Hepatocyte (in vitro differentiated cells): ENCODE measurements around the gene COL7A1. TPM values are rescaled to one million over a fixed set of nuclear protein-coding genes. Genes with fewer than 3 reads are reported as not detected.

Experiments used
- DNase-seq: peaks from one replicate; pipeline ENCODE4 v3.0.0-alpha.2; 2016; ENCODE audit warnings: low spot score
- H2AFZ ChIP-seq: fragments of 200-600 bp; sonication (generic); 2 replicates; pipeline ENCODE4 v1.6.0; 2016; ENCODE audit warnings: antibody characterized with exemption, mild to moderate bottlenecking
- H3K27ac ChIP-seq: fragments of 200-600 bp; sonication (generic); 2 replicates; pipeline ENCODE4 v1.5.1; 2016; ENCODE audit warnings: mild to moderate bottlenecking
- H3K27me3 ChIP-seq: fragments of 200-600 bp; sonication (generic); 2 replicates; pipeline ENCODE4 v1.6.1; 2016
- H3K36me3 ChIP-seq: fragments of 200-600 bp; sonication (generic); replicated peaks from 2 replicates; pipeline ENCODE4 v1.5.1; 2016; ENCODE audit warnings: low read depth; ENCODE audit not compliant: insufficient read depth
- H3K4me1 ChIP-seq: fragments of 200-600 bp; sonication (generic); 2 replicates; pipeline ENCODE4 v1.5.1; 2016; ENCODE audit warnings: mild to moderate bottlenecking, moderate library complexity; ENCODE audit not compliant: insufficient read depth
- H3K4me2 ChIP-seq: fragments of 200-600 bp; sonication (generic); 2 replicates; pipeline ENCODE4 v1.6.0; 2016
- H3K4me3 ChIP-seq: fragments of 200-600 bp; sonication (generic); 2 replicates; pipeline ENCODE4 v1.5.1; 2016; ENCODE audit warnings: mild to moderate bottlenecking
- H3K79me2 ChIP-seq: fragments of 200-600 bp; sonication (generic); 2 replicates; pipeline ENCODE4 v1.6.0; 2017; ENCODE audit warnings: mild to moderate bottlenecking
- H3K9me2 ChIP-seq: fragments of 200-600 bp; sonication (generic); replicated peaks from 2 replicates; pipeline ENCODE4 v1.6.0; 2017; ENCODE audit warnings: mild to moderate bottlenecking; ENCODE audit not compliant: insufficient read depth
- H3K9me3 ChIP-seq: fragments of 200-600 bp; sonication (generic); 2 replicates; pipeline ENCODE4 v1.5.1; 2016; ENCODE audit warnings: low read depth, mild to moderate bottlenecking
- H4K20me1 ChIP-seq: fragments of 200-600 bp; sonication (generic); 2 replicates; pipeline ENCODE4 v1.6.0; 2016; ENCODE audit warnings: mild to moderate bottlenecking; ENCODE audit not compliant: insufficient read depth, poor library complexity, severe bottlenecking
- EZH2 ChIP-seq: fragments of 200-600 bp; sonication (generic); IDR thresholded peaks from 2 replicates; pipeline ENCODE4 v1.6.1; 2016; ENCODE audit warnings: antibody characterized with exemption, mild to moderate bottlenecking, borderline replicate concordance
- EZH2phosphoT487 ChIP-seq: fragments of 200-600 bp; sonication (generic); IDR thresholded peaks from one replicate; pipeline ENCODE4 v1.6.1; 2018; ENCODE audit warnings: antibody characterized with exemption, mild to moderate bottlenecking, low read depth, moderate library complexity; ENCODE audit not compliant: unreplicated experiment, severe bottlenecking
- WGBS: methylation state at CpG from one replicate; pipeline ENCODE4 v1.1.6; 2016; ENCODE audit warnings: low lambda C conversion rate; ENCODE audit errors: missing lambda C conversion rate; 5-methylcytosine and 5-hydroxymethylcytosine counted together
- polyA plus RNA-seq: library from polyadenylated mRNA; unstranded; fragments of >200 nt; fragmentation: Nextera tagmentation; extraction: Ambion mirVana; gene quantifications from 2 replicates; pipeline ENCODE4 v1.2.1, GENCODE V29; 2016
- total RNA-seq: library from RNA; depleted of rRNA; stranded (reverse); fragments of >200 nt; gene quantifications from 2 replicates; pipeline ENCODE4 v1.2.3, GENCODE V29; 2014
- TF ChIP-seq, protein P1 (sequence below): fragments of 200-600 bp; sonication (generic); IDR thresholded peaks from 2 replicates; pipeline ENCODE4 v1.5.1; 2016; ENCODE audit warnings: antibody characterized with exemption, mild to moderate bottlenecking; ENCODE audit not compliant: poor library complexity

COL7A1 gene
- total and polyA plus RNA-seq, 2 experiments from 2014 or later: 17.4 to 19.6 TPM

DNA sequence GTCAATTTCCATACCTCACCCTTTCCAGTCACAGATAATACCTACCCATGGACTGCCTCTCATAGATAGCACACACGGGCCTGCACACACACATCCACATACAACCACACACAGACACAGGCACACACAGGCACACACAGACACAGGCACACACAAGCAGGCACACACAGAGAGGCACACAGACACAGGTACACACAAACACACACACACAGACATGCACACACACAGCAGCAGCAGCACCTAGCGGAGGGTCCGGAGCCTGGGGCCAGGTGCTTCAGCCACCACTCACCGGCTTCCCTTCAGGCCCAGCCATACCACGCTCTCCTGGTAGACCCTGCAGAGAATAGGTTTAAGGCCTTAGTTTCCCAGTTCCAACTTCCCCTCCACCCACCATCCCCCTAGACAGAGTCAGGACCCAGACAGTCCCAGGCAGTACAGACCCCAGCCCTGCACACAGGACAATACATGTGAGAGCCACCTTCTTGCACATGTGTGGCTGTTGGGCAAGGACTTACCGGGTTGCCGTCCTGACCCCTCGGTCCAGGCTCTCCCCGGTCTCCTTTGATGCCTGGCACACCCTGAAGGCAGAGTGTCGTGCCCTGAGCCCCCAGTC lies 21.1 kb downstream of the COL7A1 start:
- H3K27ac ChIP-seq: no peak overlapping the region
- no peaks in the 10 kb centered on the region for H3K4me1 ChIP-seq
- H3K36me3 ChIP-seq: no peaks in the 10 kb centered on the region
- TF ChIP-seq EZH2phosphoT487 (no peak), EZH2 (no peak)
- TF ChIP-seq, protein P1, sequence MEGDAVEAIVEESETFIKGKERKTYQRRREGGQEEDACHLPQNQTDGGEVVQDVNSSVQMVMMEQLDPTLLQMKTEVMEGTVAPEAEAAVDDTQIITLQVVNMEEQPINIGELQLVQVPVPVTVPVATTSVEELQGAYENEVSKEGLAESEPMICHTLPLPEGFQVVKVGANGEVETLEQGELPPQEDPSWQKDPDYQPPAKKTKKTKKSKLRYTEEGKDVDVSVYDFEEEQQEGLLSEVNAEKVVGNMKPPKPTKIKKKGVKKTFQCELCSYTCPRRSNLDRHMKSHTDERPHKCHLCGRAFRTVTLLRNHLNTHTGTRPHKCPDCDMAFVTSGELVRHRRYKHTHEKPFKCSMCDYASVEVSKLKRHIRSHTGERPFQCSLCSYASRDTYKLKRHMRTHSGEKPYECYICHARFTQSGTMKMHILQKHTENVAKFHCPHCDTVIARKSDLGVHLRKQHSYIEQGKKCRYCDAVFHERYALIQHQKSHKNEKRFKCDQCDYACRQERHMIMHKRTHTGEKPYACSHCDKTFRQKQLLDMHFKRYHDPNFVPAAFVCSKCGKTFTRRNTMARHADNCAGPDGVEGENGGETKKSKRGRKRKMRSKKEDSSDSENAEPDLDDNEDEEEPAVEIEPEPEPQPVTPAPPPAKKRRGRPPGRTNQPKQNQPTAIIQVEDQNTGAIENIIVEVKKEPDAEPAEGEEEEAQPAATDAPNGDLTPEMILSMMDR: no peak
- no peaks in the 10 kb centered on the region for H3K27me3 ChIP-seq
- H4K20me1 ChIP-seq: no peaks in the 10 kb centered on the region
- no peak overlapping the region for H3K4me3 ChIP-seq
- H3K4me2 ChIP-seq: no peak overlapping the region
- DNase-seq: no peak
- H2AFZ ChIP-seq: no peak overlapping the region
- H3K9me2 ChIP-seq: no peaks in the 10 kb centered on the region
- WGBS: 96% methylated on average over 10 of the region's 10 CpGs
- no peaks in the 10 kb centered on the region for H3K79me2 ChIP-seq
- H3K9me3 ChIP-seq: no peaks in the 10 kb centered on the region

- WGBS: 81% methylated on average over 5 of the region's 7 CpGs
- no peak overlapping the region for H3K4me2 ChIP-seq
- H3K9me2 ChIP-seq: no peaks in the 10 kb centered on the region
- no peak overlapping the region for H2AFZ ChIP-seq
- no peaks in the 10 kb centered on the region for H3K27me3 ChIP-seq
- no peak overlapping the region for H3K4me3 ChIP-seq
- no peaks in the 10 kb centered on the region for H3K36me3 ChIP-seq
- H3K79me2 ChIP-seq: no peaks in the 10 kb centered on the region
- no peak overlapping the region for H3K27ac ChIP-seq
- no peak for DNase-seq
- no peaks in the 10 kb centered on the region for H3K9me3 ChIP-seq
- H4K20me1 ChIP-seq: no peaks in the 10 kb centered on the region
- TF ChIP-seq, protein P1: no peak
- TF ChIP-seq EZH2phosphoT487: no peak
- no peak for TF ChIP-seq EZH2
- H3K4me1 ChIP-seq: no peaks in the 10 kb centered on the region
Observed at GRCh38 chr3:48572517-48572916, 22.6 kb downstream of the COL7A1 start.

- Histone ChIP-seq H3K27me3 (no peaks in the 10 kb centered on the region), H3K27ac (no peak overlapping the region), H3K4me3 (no peak overlapping the region), H3K4me2 (no peak overlapping the region), H3K36me3 (no peaks in the 10 kb centered on the region), H3K4me1 (no peaks in the 10 kb centered on the region), H4K20me1 (no peaks in the 10 kb centered on the region), H2AFZ (no peak overlapping the region), H3K9me3 (no peaks in the 10 kb centered on the region), H3K9me2 (no peaks in the 10 kb centered on the region), H3K79me2 (no peaks in the 10 kb centered on the region)
- WGBS: 89% methylated on average over 12 of the region's 12 CpGs
- TF ChIP-seq EZH2 (no peak), EZH2phosphoT487 (no peak)
- TF ChIP-seq, protein P1: no peak
- no peak for DNase-seq
Observed at GRCh38 chr3:48571938-48572337, 23.2 kb downstream of the COL7A1 start.
